GM21717 (cell line): Measurements from ENCODE around the gene CAPN6.

ENCODE experiments used
- ATAC-seq: cut with Tn5 transposase; IDR thresholded peaks from one replicate; pipeline ENCODE4 v1.9.1; 2021; ENCODE audit warnings: mild to moderate bottlenecking, moderate library complexity; ENCODE audit not compliant: unreplicated experiment

CAPN6 gene

DNA sequence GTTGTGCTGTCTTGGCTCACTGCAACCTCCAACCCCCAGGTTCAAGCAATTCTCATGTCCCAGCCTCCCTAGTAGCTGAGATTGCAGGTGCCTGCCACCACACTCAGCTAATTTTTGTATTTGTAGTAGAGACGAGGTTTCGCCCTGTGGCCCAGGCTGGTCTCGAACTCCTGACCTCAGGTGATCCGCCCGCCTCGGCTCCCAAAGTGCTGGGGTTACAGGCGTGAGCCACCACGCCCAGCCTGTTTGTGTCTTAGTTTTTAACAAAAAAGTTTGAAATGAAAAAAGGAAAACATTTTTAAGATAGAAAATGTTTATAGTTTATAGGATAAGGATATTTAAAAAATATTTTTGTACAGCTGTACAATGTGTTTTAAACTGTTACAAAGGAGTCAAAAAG lies 62.4 kb downstream of the CAPN6 start:
- ATAC-seq = no peak

DNA sequence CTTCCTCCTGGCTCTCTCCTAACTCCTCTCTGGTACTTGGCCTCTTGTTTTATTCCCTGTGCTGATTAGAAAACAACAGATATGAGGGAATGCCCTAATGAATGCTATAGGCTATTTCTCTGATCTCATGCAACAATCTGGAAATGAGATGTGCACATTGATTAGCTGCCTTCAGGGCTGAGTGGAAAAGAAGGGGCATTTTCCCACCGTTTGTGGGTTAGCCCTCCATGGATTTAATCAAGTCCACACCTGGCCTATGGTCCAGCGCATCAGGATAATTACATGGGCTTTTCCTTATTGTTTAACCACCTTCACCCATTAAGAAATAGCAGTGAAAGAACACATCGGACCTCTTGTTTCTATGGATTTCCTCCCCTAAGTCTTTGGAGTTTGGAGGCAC lies 70.0 kb downstream of the CAPN6 start:
- ATAC-seq = no peak

DNA sequence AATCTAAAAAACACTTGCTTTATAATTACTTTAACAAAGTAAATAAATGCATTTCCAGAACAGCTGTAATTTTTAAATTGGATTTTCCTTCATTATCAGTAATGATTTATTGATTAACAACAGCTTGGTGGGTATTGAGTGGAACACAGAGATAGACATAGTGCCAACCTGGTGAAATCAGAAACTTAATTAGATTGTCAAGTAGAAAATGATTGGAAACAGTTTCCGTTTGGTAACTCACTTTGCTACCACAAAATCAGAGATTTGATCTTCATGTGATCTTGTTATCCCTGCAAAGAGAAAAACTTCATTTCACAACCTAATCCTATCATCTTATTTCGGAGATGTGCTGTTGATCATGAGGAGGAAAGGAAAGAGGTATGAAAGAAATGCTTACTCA lies 70.8 kb downstream of the CAPN6 start:
- no peak for ATAC-seq
